Thoracic aorta (tissue), 2 donors: ENCODE measurements around the gene DSCAM. TPM values are rescaled to one million over a fixed set of nuclear protein-coding genes. Genes with fewer than 3 reads are reported as not detected.

Experiments used
- ATAC-seq: fragments of 150-250 bp; one replicate; pipeline ENCODE4 v1.8.0; 2017; ENCODE audit warnings: low read depth; ENCODE audit not compliant: insufficient number of reproducible peaks, low FRiP score
- DNase-seq: peaks from one replicate; pipeline ENCODE4 v3.0.0-alpha.2; 2020; ENCODE audit warnings: low spot score
- H3K27ac ChIP-seq, 2 donors: fragments of 200-600 bp; sonication (generic); 1 replicate in 1 of 2; 2 replicates in 1 of 2; pipeline ENCODE4 v1.5.1; 2016; ENCODE audit warnings: mild to moderate bottlenecking in 2 of 2, moderate library complexity in 2 of 2
- H3K27me3 ChIP-seq: fragments of 200-600 bp; sonication (generic); replicated peaks from 2 replicates; pipeline ENCODE4 v1.6.0; 2016; ENCODE audit warnings: mild to moderate bottlenecking; ENCODE audit not compliant: insufficient read depth
- H3K36me3 ChIP-seq: fragments of 200-600 bp; sonication (generic); one replicate; pipeline ENCODE4 v1.5.1; 2016
- H3K4me1 ChIP-seq, 2 donors: fragments of 200-600 bp; sonication (generic); 1 replicate in 1 of 2; 2 replicates in 1 of 2; pipeline versions ENCODE4 v1.5.1 to v1.6.0; 2016; ENCODE audit warnings: low read depth in 2 of 2, mild to moderate bottlenecking in 1 of 2; ENCODE audit not compliant: control insufficient read depth in 1 of 2
- H3K4me3 ChIP-seq: fragments of 200-600 bp; sonication (generic); 2 replicates; pipeline ENCODE4 v1.5.1; 2016; ENCODE audit warnings: mild to moderate bottlenecking
- H3K9me3 ChIP-seq: fragments of 200-600 bp; sonication (generic); 2 replicates; pipeline ENCODE4 v1.5.1; 2016
- CTCF ChIP-seq: fragments of 200-600 bp; sonication (generic); IDR thresholded peaks from one replicate; pipeline ENCODE4 v1.5.1; 2019; ENCODE audit warnings: antibody characterized with exemption
- total RNA-seq, 2 donors: library from RNA; depleted of rRNA; stranded (reverse); fragments of >200 nt; gene quantifications; one replicate each; pipeline versions ENCODE4 v1.1.0 to v1.2.3, GENCODE V29; 2016

Gene DSCAM
- total RNA-seq, 2 donors from 2014 or later, result not detected

GRCh38 chr21:40830836-40831235 lies 16.1 kb downstream of the DSCAM start:
- H3K36me3 ChIP-seq, result no peaks in the 10 kb centered on the region
- H3K27ac ChIP-seq, result no peak overlapping the region
- TF ChIP-seq CTCF, result no peak

GRCh38 chr21:40829791-40830190 lies 17.2 kb downstream of the DSCAM start:
- Histone ChIP-seq H3K4me3 (no peak overlapping the region), H3K4me1 (no peaks in the 10 kb centered on the region), H3K27ac (no peak overlapping the region), H3K36me3 (no peaks in the 10 kb centered on the region), H3K27me3 (no peaks in the 10 kb centered on the region), H3K9me3 (no peaks in the 10 kb centered on the region)
- DNase-seq (no peak), ATAC-seq (no peak)
- no peak for TF ChIP-seq CTCF

More at GRCh38 chr21:40830836-40831235, 16.1 kb downstream of the DSCAM start:
- H3K27me3 ChIP-seq, result no peaks in the 10 kb centered on the region
- H3K4me3 ChIP-seq, result no peak overlapping the region
- DNase-seq, result no peak
- H3K9me3 ChIP-seq, result no peaks in the 10 kb centered on the region
- no peak for ATAC-seq
- no peaks in the 10 kb centered on the region for H3K4me1 ChIP-seq

- H3K27ac ChIP-seq, result no peak overlapping the region
- H3K4me1 ChIP-seq, result no peaks in the 10 kb centered on the region
- no peaks in the 10 kb centered on the region for H3K27me3 ChIP-seq
- H3K36me3 ChIP-seq, result no peaks in the 10 kb centered on the region
- no peak overlapping the region for H3K4me3 ChIP-seq
- ATAC-seq (no peak), DNase-seq (no peak)
- H3K9me3 ChIP-seq, result no peaks in the 10 kb centered on the region
- TF ChIP-seq CTCF, result no peak
These were observed 17.6 kb downstream of the DSCAM start for GRCh38 chr21:40829308-40829707.

- H3K9me3 ChIP-seq, result no peaks in the 10 kb centered on the region
- H3K4me1 ChIP-seq, result no peaks in the 10 kb centered on the region
- H3K27ac ChIP-seq, result no peak overlapping the region
- ATAC-seq (no peak), DNase-seq (no peak)
- H3K27me3 ChIP-seq, result no peaks in the 10 kb centered on the region
- H3K36me3 ChIP-seq, result no peaks in the 10 kb centered on the region
- no peak for TF ChIP-seq CTCF
- no peak overlapping the region for H3K4me3 ChIP-seq
These were observed 19.4 kb downstream of the DSCAM start for GRCh38 chr21:40827509-40827908.

GRCh38 chr21:40819071-40819900 lies 27.7 kb downstream of the DSCAM start:
- Histone ChIP-seq H3K27me3 (no peaks in the 10 kb centered on the region), H3K4me3 (no peak overlapping the region), H3K36me3 (no peaks in the 10 kb centered on the region), H3K27ac (no peak overlapping the region), H3K9me3 (no peaks in the 10 kb centered on the region), H3K4me1 (no peaks in the 10 kb centered on the region)
- DNase-seq (no peak), ATAC-seq (no peak)
- TF ChIP-seq CTCF, result no peak
